ENCODE measurements around the gene BRI3.

DNA sequence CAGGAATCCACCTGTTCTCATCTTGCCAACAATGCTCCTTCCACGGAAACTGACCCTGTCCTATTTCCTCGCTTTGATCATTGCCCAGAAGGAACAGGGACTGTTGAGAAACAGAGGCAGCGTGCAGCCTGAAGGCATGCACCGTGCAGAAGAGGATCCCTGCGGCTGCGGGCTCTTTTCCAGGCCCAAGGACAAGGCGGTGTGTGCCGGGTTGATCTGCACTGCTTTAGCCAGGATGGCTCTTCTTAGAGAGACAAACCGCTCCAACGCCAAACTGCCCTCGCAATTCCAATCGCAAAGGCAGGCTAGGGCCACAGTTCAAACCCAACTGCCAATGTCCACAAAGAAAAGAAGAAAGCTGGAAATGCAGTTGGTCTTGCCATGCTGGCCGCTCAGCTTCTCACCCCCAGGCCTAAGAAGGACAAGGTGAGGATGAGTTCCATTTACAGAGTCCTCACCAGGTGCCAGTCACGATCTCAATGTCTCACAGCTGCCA is 26.5 kb downstream of the BRI3 start:
- no peak for TF ChIP-seq EZH2 (IDR thresholded peaks at IDR 0.05)
- TF ChIP-seq, protein P1, sequence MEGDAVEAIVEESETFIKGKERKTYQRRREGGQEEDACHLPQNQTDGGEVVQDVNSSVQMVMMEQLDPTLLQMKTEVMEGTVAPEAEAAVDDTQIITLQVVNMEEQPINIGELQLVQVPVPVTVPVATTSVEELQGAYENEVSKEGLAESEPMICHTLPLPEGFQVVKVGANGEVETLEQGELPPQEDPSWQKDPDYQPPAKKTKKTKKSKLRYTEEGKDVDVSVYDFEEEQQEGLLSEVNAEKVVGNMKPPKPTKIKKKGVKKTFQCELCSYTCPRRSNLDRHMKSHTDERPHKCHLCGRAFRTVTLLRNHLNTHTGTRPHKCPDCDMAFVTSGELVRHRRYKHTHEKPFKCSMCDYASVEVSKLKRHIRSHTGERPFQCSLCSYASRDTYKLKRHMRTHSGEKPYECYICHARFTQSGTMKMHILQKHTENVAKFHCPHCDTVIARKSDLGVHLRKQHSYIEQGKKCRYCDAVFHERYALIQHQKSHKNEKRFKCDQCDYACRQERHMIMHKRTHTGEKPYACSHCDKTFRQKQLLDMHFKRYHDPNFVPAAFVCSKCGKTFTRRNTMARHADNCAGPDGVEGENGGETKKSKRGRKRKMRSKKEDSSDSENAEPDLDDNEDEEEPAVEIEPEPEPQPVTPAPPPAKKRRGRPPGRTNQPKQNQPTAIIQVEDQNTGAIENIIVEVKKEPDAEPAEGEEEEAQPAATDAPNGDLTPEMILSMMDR (IDR thresholded peaks at IDR 0.05 in 2 of 3, conservative IDR thresholded peaks at IDR 0.05 in 1 of 3; ENCODE audit: borderline replicate concordance in 1 of 3, insufficient read depth in 1 of 3, low read depth in 2 of 3, low read length in 2 of 3): no peak
- TF ChIP-seq POLR2AphosphoS5 (IDR thresholded peaks at IDR 0.05; ENCODE audit: low read depth, low read length): no peak

Measured in HCT116 (cell line).